ENCODE data around the gene STK10. TPM values are rescaled to one million over a fixed set of nuclear protein-coding genes. Genes with fewer than 3 reads are reported as not detected.
A peak's percentile ranks its signal among the peaks of the same experiment; 100 is the strongest.

The STK10 gene
- total RNA-seq, 1 experiment from 2014 or later = 24.9 TPM

DNA sequence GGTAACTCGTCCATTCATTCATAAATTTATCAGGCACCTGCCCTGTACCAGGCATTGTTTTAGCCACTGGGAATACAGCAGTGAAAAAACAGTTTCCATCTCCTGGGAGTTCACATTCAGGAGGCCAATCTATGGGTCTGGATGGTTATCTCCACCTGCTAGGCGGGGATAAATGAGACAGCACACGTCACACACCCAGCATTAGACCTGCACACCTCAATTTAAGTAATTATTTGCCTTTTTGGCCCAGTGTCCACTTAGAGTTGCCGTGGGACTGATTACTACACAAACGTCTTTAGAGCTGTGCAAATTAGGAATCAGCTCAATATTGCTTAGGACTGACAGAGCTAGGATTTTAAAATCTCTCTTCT is 46.1 kb downstream of the STK10 start:
- Histone ChIP-seq H3K4me3 (ENCODE audit: low read length) (no peak overlapping the region), H3K9ac (ENCODE audit: low read length) (no peak overlapping the region), H3K79me2 (ENCODE audit: low read length) (peaks cover 85% of the 10 kb centered on the region), H3K27me3 (ENCODE audit: low read length) (no peaks in the 10 kb centered on the region), H3K9me3 (ENCODE audit: low read length) (peaks cover 4% of the 10 kb centered on the region; the same call in 1 of the 2 replicates), H3K4me1 (ENCODE audit: low read length) (peaks cover 11% of the 10 kb centered on the region), H3K4me2 (ENCODE audit: low read depth, low read length, poor library complexity, severe bottlenecking) (no peak overlapping the region), H2AFZ (ENCODE audit: low read length) (no peak overlapping the region), H3K9me2 (replicated peaks; ENCODE audit: insufficient read depth, low read length) (no peaks in the 10 kb centered on the region), H3K27ac (ENCODE audit: low read length) (no peak overlapping the region), H3K36me3 (ENCODE audit: insufficient read depth, low read length) (peaks cover 7% of the 10 kb centered on the region), H4K20me1 (ENCODE audit: insufficient read depth, low read depth, low read length) (peaks cover 7% of the 10 kb centered on the region; the same call in 1 of the 2 replicates)
- no peak for DNase-seq

DNA sequence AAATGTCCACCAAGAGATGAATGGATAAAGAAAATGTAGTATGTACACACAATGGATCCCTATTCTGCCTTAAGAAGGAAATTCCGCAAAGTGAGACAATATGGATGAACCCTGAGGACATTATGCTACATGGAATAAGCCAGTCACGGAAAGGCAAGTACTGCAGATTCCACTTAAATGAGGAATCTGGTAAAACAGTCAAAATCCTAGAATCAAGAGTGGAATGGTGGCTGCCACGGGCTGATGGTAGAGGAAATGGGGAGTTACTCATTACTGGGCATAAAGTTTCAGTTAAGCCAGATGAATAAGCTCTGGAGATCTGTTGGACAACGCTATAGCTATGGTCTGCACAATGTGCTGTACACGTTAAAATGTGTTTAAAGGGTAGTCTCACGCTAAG is 47.2 kb downstream of the STK10 start:
- Histone ChIP-seq H3K27ac (ENCODE audit: low read length) (no peak overlapping the region), H3K27me3 (ENCODE audit: low read length) (no peaks in the 10 kb centered on the region), H4K20me1 (ENCODE audit: insufficient read depth, low read depth, low read length) (peaks cover 7% of the 10 kb centered on the region; the same call in 1 of the 2 replicates), H3K9me3 (ENCODE audit: low read length) (peaks cover 4% of the 10 kb centered on the region; the same call in 1 of the 2 replicates), H3K9ac (ENCODE audit: low read length) (no peak overlapping the region), H3K4me2 (ENCODE audit: low read depth, low read length, poor library complexity, severe bottlenecking) (no peak overlapping the region), H3K4me1 (ENCODE audit: low read length) (peaks cover 11% of the 10 kb centered on the region), H3K4me3 (ENCODE audit: low read length) (no peak overlapping the region), H2AFZ (ENCODE audit: low read length) (no peak overlapping the region), H3K79me2 (ENCODE audit: low read length) (peaks cover 79% of the 10 kb centered on the region), H3K9me2 (replicated peaks; ENCODE audit: insufficient read depth, low read length) (no peaks in the 10 kb centered on the region), H3K36me3 (ENCODE audit: insufficient read depth, low read length) (peaks cover 7% of the 10 kb centered on the region)
- DNase-seq = no peak

DNA sequence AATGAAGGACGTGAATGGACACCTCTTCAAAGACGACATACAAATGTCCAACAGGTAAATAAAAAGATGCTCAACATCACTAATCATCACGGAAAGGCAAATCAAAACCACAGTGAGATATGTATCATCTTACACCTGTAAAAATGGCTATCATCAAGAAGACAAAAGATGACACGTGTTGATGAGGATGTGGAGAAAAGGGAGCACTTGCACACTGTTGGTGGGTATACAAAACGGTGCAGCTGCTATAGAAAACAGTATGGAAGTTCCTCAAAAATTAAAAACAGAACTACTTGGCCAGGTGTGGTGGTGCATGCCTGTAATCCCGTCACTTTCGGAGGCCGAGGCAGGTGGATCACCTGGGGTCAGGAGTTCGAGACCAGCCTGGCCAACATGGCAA is 47.9 kb downstream of the STK10 start:
- Histone ChIP-seq H3K4me1 (ENCODE audit: low read length) (peaks cover 11% of the 10 kb centered on the region), H3K9ac (ENCODE audit: low read length) (no peak overlapping the region), H3K27ac (ENCODE audit: low read length) (no peak overlapping the region), H2AFZ (ENCODE audit: low read length) (no peak overlapping the region), H3K79me2 (ENCODE audit: low read length) (peaks cover 79% of the 10 kb centered on the region), H3K27me3 (ENCODE audit: low read length) (no peaks in the 10 kb centered on the region), H3K9me2 (replicated peaks; ENCODE audit: insufficient read depth, low read length) (no peaks in the 10 kb centered on the region), H3K4me3 (ENCODE audit: low read length) (no peak overlapping the region), H3K9me3 (ENCODE audit: low read length) (peaks cover 4% of the 10 kb centered on the region; the same call in 1 of the 2 replicates), H4K20me1 (ENCODE audit: insufficient read depth, low read depth, low read length) (peaks cover 7% of the 10 kb centered on the region; the same call in 1 of the 2 replicates), H3K4me2 (ENCODE audit: low read depth, low read length, poor library complexity, severe bottlenecking) (no peak overlapping the region), H3K36me3 (ENCODE audit: insufficient read depth, low read length) (peaks cover 7% of the 10 kb centered on the region)
- peak; percentile 48 for DNase-seq

DNA sequence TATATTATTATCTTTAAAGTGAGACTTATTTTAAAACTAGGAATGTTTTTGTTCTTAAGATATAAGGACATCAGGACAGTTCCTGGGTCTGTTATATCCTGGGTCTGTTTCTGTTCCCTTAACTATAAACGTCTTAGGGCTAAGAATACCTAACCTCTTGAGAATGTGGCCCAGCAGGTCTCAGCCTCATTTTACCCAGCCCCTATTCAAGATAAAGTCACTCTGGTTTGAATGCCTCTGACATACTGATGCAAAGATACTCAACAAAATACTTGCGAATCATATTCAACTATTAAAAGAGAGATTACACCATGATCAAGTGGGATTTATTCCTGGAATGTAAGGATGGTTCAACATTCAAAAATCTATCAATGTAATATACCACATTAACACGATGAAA is 51.0 kb downstream of the STK10 start:
- Histone ChIP-seq H2AFZ (ENCODE audit: low read length) (no peak overlapping the region), H3K27ac (ENCODE audit: low read length) (no peak overlapping the region), H3K4me1 (ENCODE audit: low read length) (peaks cover 7% of the 10 kb centered on the region), H3K4me3 (ENCODE audit: low read length) (no peak overlapping the region), H3K4me2 (ENCODE audit: low read depth, low read length, poor library complexity, severe bottlenecking) (no peak overlapping the region), H3K9me3 (ENCODE audit: low read length) (peaks cover 4% of the 10 kb centered on the region; the same call in 1 of the 2 replicates), H3K36me3 (ENCODE audit: insufficient read depth, low read length) (peaks cover 7% of the 10 kb centered on the region), H3K27me3 (ENCODE audit: low read length) (no peaks in the 10 kb centered on the region), H3K79me2 (ENCODE audit: low read length) (peaks cover 76% of the 10 kb centered on the region), H3K9me2 (replicated peaks; ENCODE audit: insufficient read depth, low read length) (no peaks in the 10 kb centered on the region), H3K9ac (ENCODE audit: low read length) (no peak overlapping the region), H4K20me1 (ENCODE audit: insufficient read depth, low read depth, low read length) (no peaks in the 10 kb centered on the region)
- DNase-seq = no peak

DNA sequence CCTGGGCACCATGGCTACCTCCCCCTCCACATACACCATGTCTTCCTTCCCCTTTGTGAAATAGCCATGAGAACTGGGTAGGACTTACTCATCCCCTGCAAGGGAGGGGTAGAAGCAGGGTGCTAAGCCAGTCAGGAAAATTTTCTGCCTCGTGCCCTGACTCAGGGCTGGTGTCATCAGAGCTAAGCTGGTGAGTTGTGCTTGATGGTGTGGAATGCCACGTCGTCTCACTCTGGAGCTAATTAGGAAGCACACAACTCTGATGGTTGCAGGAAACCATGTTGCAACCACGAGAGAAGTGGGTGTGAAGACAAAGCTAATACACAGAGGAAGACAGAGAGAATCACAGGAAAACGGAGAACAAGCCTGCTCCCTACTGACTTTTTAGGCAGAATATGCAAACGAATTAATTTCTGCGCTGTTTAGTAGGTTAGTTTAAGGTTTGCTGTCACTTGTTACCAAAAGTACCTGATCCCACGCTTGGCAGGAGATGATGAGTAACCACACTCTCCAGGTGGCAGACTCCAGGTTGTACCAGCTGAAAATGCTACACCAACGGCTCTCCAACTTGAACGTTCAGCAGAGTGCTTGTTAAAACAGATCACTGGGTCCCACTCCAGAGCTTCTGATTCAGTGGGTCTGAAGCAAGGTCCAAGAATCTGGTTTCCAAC is 54.5 kb downstream of the STK10 start:
- Histone ChIP-seq H2AFZ (ENCODE audit: low read length) (no peak overlapping the region), H3K4me2 (ENCODE audit: low read depth, low read length, poor library complexity, severe bottlenecking) (no peak overlapping the region), H3K9me3 (ENCODE audit: low read length) (peaks cover 4% of the 10 kb centered on the region; the same call in 1 of the 2 replicates), H3K79me2 (ENCODE audit: low read length) (peaks cover 74% of the 10 kb centered on the region), H4K20me1 (ENCODE audit: insufficient read depth, low read depth, low read length) (no peaks in the 10 kb centered on the region), H3K27me3 (ENCODE audit: low read length) (no peaks in the 10 kb centered on the region), H3K9ac (ENCODE audit: low read length) (no peak overlapping the region), H3K36me3 (ENCODE audit: insufficient read depth, low read length) (no peaks in the 10 kb centered on the region), H3K4me1 (ENCODE audit: low read length) (peaks cover 7% of the 10 kb centered on the region), H3K4me3 (ENCODE audit: low read length) (no peak overlapping the region), H3K9me2 (replicated peaks; ENCODE audit: insufficient read depth, low read length) (no peaks in the 10 kb centered on the region), H3K27ac (ENCODE audit: low read length) (no peak overlapping the region)
- DNase-seq = no peak

DNA sequence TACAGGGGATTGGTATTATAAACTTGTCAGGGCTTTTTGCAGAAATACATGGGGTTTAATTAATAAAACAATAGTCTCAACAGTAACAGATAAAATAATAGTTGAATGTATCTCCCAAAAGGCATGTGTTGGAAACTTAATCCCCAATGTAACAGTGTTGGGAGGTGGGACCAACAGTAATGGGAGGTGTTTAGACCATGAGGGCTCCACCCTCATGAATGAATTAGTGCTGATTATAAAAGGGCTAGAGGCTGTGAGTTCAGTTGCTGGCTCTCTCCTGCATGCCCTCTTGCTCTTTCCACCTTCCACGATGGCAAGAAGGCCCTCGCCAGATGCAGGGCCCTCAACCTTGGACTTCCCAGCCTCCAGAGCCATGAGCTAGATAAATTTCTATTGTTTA is 56.3 kb downstream of the STK10 start:
- Histone ChIP-seq H4K20me1 (ENCODE audit: insufficient read depth, low read depth, low read length) (no peaks in the 10 kb centered on the region), H3K4me1 (ENCODE audit: low read length) (peaks cover 7% of the 10 kb centered on the region), H3K9ac (ENCODE audit: low read length) (no peak overlapping the region), H2AFZ (ENCODE audit: low read length) (no peak overlapping the region), H3K4me2 (ENCODE audit: low read depth, low read length, poor library complexity, severe bottlenecking) (no peak overlapping the region), H3K27ac (ENCODE audit: low read length) (no peak overlapping the region), H3K36me3 (ENCODE audit: insufficient read depth, low read length) (no peaks in the 10 kb centered on the region), H3K79me2 (ENCODE audit: low read length) (peaks cover 64% of the 10 kb centered on the region), H3K9me3 (ENCODE audit: low read length) (no peaks in the 10 kb centered on the region), H3K9me2 (replicated peaks; ENCODE audit: insufficient read depth, low read length) (no peaks in the 10 kb centered on the region), H3K4me3 (ENCODE audit: low read length) (no peak overlapping the region), H3K27me3 (ENCODE audit: low read length) (no peaks in the 10 kb centered on the region)
- no peak for DNase-seq

DNA sequence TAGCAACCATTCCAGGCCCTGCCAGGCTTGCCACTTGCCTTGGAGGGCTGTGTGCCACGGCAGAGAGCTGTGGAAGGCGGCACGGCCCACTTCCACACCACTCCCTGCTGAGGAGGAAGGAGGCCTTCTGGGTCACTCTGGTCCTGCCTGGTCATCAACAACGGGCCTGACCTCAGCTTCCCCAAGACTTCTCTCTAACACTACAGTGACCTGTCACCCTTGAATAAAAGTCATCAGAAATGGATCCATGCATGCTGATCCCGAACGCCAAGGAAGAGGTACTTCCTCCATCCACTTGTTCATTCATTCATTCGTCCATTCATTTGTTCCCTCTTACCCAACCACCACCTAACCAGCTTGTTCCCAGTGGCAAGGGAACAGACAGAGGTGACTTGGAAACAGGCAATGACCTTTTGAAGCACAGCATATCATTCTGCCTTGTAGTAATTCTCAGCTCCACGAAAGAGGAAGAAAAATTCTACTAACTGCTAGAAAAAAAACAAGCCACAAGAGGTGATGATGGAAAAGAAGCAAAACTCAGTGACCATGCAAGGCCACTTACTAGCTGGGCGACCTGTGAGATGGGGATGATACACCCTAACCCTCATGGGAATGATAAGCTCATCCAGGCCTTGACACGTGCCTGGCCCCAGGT is 58.6 kb downstream of the STK10 start:
- H3K27me3 ChIP-seq (ENCODE audit: low read length) = no peaks in the 10 kb centered on the region
- peaks cover 7% of the 10 kb centered on the region for H3K4me1 ChIP-seq (ENCODE audit: low read length)
- no peak overlapping the region for H3K9ac ChIP-seq (ENCODE audit: low read length)
- H3K9me2 ChIP-seq (replicated peaks; ENCODE audit: insufficient read depth, low read length) = no peaks in the 10 kb centered on the region
- H3K9me3 ChIP-seq (ENCODE audit: low read length) = no peaks in the 10 kb centered on the region
- peaks cover 47% of the 10 kb centered on the region for H3K79me2 ChIP-seq (ENCODE audit: low read length)
- H3K27ac ChIP-seq (ENCODE audit: low read length) = no peak overlapping the region
- no peak overlapping the region for H3K4me2 ChIP-seq (ENCODE audit: low read depth, low read length, poor library complexity, severe bottlenecking)
- H3K4me3 ChIP-seq (ENCODE audit: low read length) = no peak overlapping the region
- H2AFZ ChIP-seq (ENCODE audit: low read length) = no peak overlapping the region
- no peak for DNase-seq
- peaks cover 3% of the 10 kb centered on the region; the same call in 1 of the 2 replicates for H3K36me3 ChIP-seq (ENCODE audit: insufficient read depth, low read length)
- H4K20me1 ChIP-seq (ENCODE audit: insufficient read depth, low read depth, low read length) = no peaks in the 10 kb centered on the region

DNA sequence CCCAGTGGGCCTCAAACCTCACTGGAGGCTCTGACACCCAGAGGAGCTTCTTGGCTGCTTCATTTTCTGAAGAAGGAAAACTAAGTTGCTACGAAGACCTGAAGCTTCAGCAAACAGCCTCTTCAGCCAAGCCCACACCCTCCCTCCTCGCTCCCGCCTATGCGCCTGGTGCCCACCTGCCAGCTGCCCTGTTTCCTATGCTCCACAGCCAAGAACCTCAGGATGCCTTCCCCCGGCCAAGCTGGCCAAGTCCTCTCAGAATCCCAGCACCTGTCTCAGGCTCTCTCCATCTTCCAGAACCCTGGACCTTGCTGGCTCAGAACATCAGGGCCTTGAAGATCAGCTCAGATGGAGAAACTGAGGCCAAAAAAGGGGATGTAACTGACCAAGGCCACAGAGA is 60.4 kb downstream of the STK10 start:
- no peaks in the 10 kb centered on the region for H4K20me1 ChIP-seq (ENCODE audit: insufficient read depth, low read depth, low read length)
- H3K79me2 ChIP-seq (ENCODE audit: low read length) = peaks cover 29% of the 10 kb centered on the region
- peaks cover 3% of the 10 kb centered on the region; the same call in 1 of the 2 replicates for H3K36me3 ChIP-seq (ENCODE audit: insufficient read depth, low read length)
- H3K9me3 ChIP-seq (ENCODE audit: low read length) = no peaks in the 10 kb centered on the region
- no peak overlapping the region for H2AFZ ChIP-seq (ENCODE audit: low read length)
- no peaks in the 10 kb centered on the region for H3K27me3 ChIP-seq (ENCODE audit: low read length)
- no peak overlapping the region for H3K27ac ChIP-seq (ENCODE audit: low read length)
- no peaks in the 10 kb centered on the region for H3K9me2 ChIP-seq (replicated peaks; ENCODE audit: insufficient read depth, low read length)
- no peak for DNase-seq
- no peak overlapping the region for H3K4me3 ChIP-seq (ENCODE audit: low read length)
- H3K4me1 ChIP-seq (ENCODE audit: low read length) = no peaks in the 10 kb centered on the region
- H3K4me2 ChIP-seq (ENCODE audit: low read depth, low read length, poor library complexity, severe bottlenecking) = no peak overlapping the region
- no peak overlapping the region for H3K9ac ChIP-seq (ENCODE audit: low read length)
